Fibroblast of lung (primary cell): Measurements from ENCODE around the gene EMILIN2.

Experiments used
- CTCF ChIP-seq, 2 donors: IDR thresholded peaks in 1 of 2; conservative IDR thresholded peaks in 1 of 2; 1 replicate in 1 of 2; 2 replicates in 1 of 2; pipeline ENCODE4 v1.5.1; 2011 to 2012; ENCODE audit warnings: low read length in 2 of 2, control low read depth in 1 of 2, inconsistent platforms in 1 of 2, low read depth in 1 of 2, mild to moderate bottlenecking in 1 of 2
- EZH2 ChIP-seq: IDR thresholded peaks from 2 replicates; pipeline ENCODE4 v1.5.1; 2012; ENCODE audit warnings: low read length, control low read depth, mild to moderate bottlenecking; ENCODE audit errors: missing control alignments

GRCh38 chr18:2954869-2955645 lies 108.3 kb downstream of the EMILIN2 start:
- TF ChIP-seq CTCF (conservative IDR thresholded peaks at IDR 0.05 in 1 of 2, IDR thresholded peaks at IDR 0.05 in 1 of 2; ENCODE audit: low read depth in 1 of 2, low read length in 2 of 2) (no peak), EZH2 (no peak)
